ENCODE measurements around the gene CCT4. TPM values are rescaled to one million over a fixed set of nuclear protein-coding genes. Genes with fewer than 3 reads are reported as not detected.
"Not testable (repeated sequence)": the region's sequence is repeated elsewhere in the genome, so short reads cannot be mapped to it uniquely, and the experiment has no call there.

Gene CCT4
- total RNA-seq, 2 experiments from 2014 or later, result 196 to 232 TPM

GRCh38 chr2:61882850-61883249 lies 5.6 kb downstream of the CCT4 start:
- H3K4me2 ChIP-seq (ENCODE audit: low read length), result no peak overlapping the region
- ChIA-PET POLR2A (interaction anchor here (0.6 kb wide), 2 partner anchors 20 to 279 kb away, joined by 3 read pairs; no protein-coding TSS in a partner anchor), CTCF (ENCODE audit: unreplicated experiment) (interaction anchor here (0.6 kb wide), 1 partner anchor 1000 kb away, joined by 3 read pairs; no protein-coding TSS in a partner anchor)
- no peak overlapping the region for H3K4me3 ChIP-seq (ENCODE audit: low read depth, low read length, poor library complexity, severe bottlenecking)
- no TSS peak for BruUV-seq (replicated peaks)
- DNase-seq (ENCODE audit: low spot score), result no peak
- H3K9me2 ChIP-seq (ENCODE audit: insufficient read depth, low read length), result no peaks in the 10 kb centered on the region
- H3K9me3 ChIP-seq (ENCODE audit: low read length), result no peaks in the 10 kb centered on the region
- peaks cover 23% of the 10 kb centered on the region for H4K20me1 ChIP-seq (ENCODE audit: insufficient read depth, low read length)
- H3K79me2 ChIP-seq (ENCODE audit: insufficient read depth, low read depth, low read length), result peaks cover 47% of the 10 kb centered on the region
- peaks cover 18% of the 10 kb centered on the region for H3K4me1 ChIP-seq (ENCODE audit: insufficient read depth, low read length, poor library complexity, severe bottlenecking)
- no peak overlapping the region for H3K27ac ChIP-seq (ENCODE audit: low read depth, low read length, poor library complexity, severe bottlenecking)
- no peak for TF ChIP-seq CTCF (conservative IDR thresholded peaks at IDR 0.05; ENCODE audit: low read length)
- TF ChIP-seq EZH2phosphoT487 (IDR thresholded peaks at IDR 0.05; ENCODE audit: borderline replicate concordance, low read depth, low read length), result no peak
- no peak overlapping the region for H2AFZ ChIP-seq (ENCODE audit: low read length)
- intact Hi-C loops (cut with micrococcal nuclease; ENCODE audit: unreplicated experiment), result no loop called here
- peaks cover 100% of the 10 kb centered on the region for H3K36me3 ChIP-seq (ENCODE audit: insufficient read depth, low read length)

GRCh38 chr2:61879351-61879750 lies 9.1 kb downstream of the CCT4 start:
- POLR2A ChIA-PET, result interaction anchor here (0.7 kb wide), 1 partner anchor 186 kb away, joined by 5 read pairs; no protein-coding TSS in a partner anchor
- DNase-seq (ENCODE audit: low spot score); H3K9me2 ChIP-seq (ENCODE audit: insufficient read depth, low read length); intact Hi-C loops (cut with micrococcal nuclease; ENCODE audit: unreplicated experiment); CTCF ChIA-PET (ENCODE audit: unreplicated experiment); H3K27ac ChIP-seq (ENCODE audit: low read depth, low read length, poor library complexity, severe bottlenecking); H2AFZ ChIP-seq (ENCODE audit: low read length); BruUV-seq (replicated peaks); H3K9me3 ChIP-seq (ENCODE audit: low read length); H3K4me2 ChIP-seq (ENCODE audit: low read length); H3K4me3 ChIP-seq (ENCODE audit: low read depth, low read length, poor library complexity, severe bottlenecking); H4K20me1 ChIP-seq (ENCODE audit: insufficient read depth, low read length); H3K4me1 ChIP-seq (ENCODE audit: insufficient read depth, low read length, poor library complexity, severe bottlenecking): not testable (repeated sequence)
- Histone ChIP-seq H3K79me2 (ENCODE audit: insufficient read depth, low read depth, low read length) (peaks cover 25% of the 10 kb centered on the region; the same call in 1 of the 2 replicates), H3K36me3 (ENCODE audit: insufficient read depth, low read length) (peaks cover 100% of the 10 kb centered on the region)

- Histone ChIP-seq H3K9me3 (ENCODE audit: low read length) (no peaks in the 10 kb centered on the region), H3K36me3 (ENCODE audit: insufficient read depth, low read length) (peaks cover 100% of the 10 kb centered on the region), H4K20me1 (ENCODE audit: insufficient read depth, low read length) (no peaks in the 10 kb centered on the region), H3K79me2 (ENCODE audit: insufficient read depth, low read depth, low read length) (peaks cover 20% of the 10 kb centered on the region; the same call in 1 of the 2 replicates), H2AFZ (ENCODE audit: low read length) (no peak overlapping the region), H3K4me2 (ENCODE audit: low read length) (no peak overlapping the region), H3K4me3 (ENCODE audit: low read depth, low read length, poor library complexity, severe bottlenecking) (no peak overlapping the region), H3K9me2 (ENCODE audit: insufficient read depth, low read length) (no peaks in the 10 kb centered on the region), H3K27ac (ENCODE audit: low read depth, low read length, poor library complexity, severe bottlenecking) (no peak overlapping the region), H3K4me1 (ENCODE audit: insufficient read depth, low read length, poor library complexity, severe bottlenecking) (no peaks in the 10 kb centered on the region)
- DNase-seq (ENCODE audit: low spot score), result no peak
- ChIA-PET POLR2A (interaction anchor here (0.7 kb wide), 1 partner anchor 185 kb away, joined by 5 read pairs; no protein-coding TSS in a partner anchor), CTCF (ENCODE audit: unreplicated experiment) (no interaction called here)
- BruUV-seq (replicated peaks), result no TSS peak
- no peak for TF ChIP-seq CTCF (conservative IDR thresholded peaks at IDR 0.05; ENCODE audit: low read length)
- no peak for TF ChIP-seq EZH2phosphoT487 (IDR thresholded peaks at IDR 0.05; ENCODE audit: borderline replicate concordance, low read depth, low read length)
- intact Hi-C loops (cut with micrococcal nuclease; ENCODE audit: unreplicated experiment), result no loop called here
Observed at GRCh38 chr2:61878761-61879160, 9.7 kb downstream of the CCT4 start.
